Measurements from ENCODE around the gene CDK16.

CDK16 gene

GRCh38 chrX:47241201-47242011 is 22.9 kb downstream of the CDK16 start:
- no peak for TF ChIP-seq ZFX (IDR thresholded peaks at IDR 0.05)
- no peak for TF ChIP-seq CTCF (conservative IDR thresholded peaks at IDR 0.05)
- no peak overlapping the region for H3K27ac ChIP-seq

- no peak overlapping the region for H3K27ac ChIP-seq
- TF ChIP-seq CTCF (conservative IDR thresholded peaks at IDR 0.05) (no peak), ZFX (IDR thresholded peaks at IDR 0.05) (no peak)
Measured at GRCh38 chrX:47242321-47242720, 23.8 kb downstream of the CDK16 start.

GRCh38 chrX:47243351-47243750 is 24.9 kb downstream of the CDK16 start:
- H3K27ac ChIP-seq = no peak overlapping the region
- no peak for TF ChIP-seq ZFX (IDR thresholded peaks at IDR 0.05)
- no peak for TF ChIP-seq CTCF (conservative IDR thresholded peaks at IDR 0.05)

DNA sequence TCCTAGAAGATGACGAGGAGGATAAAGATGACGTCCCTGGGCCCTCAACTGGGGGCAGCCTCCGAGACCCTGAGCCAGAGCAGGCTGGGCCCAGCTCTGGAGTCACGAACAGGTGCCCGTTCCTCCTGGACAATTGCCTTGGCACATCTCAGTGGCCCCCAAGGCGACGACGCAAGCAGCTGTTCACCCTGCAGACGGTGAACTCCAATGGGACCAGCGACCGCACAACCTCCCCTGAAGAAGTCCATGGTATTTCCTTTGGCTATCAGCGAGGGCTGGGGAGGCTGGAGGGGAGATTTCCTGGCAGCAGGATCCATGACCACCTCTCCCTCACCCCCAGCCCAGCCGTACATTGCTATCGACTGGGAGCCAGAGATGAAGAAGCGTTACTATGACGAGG is 26.2 kb downstream of the CDK16 start:
- H3K27ac ChIP-seq = no peak overlapping the region
- no peak for TF ChIP-seq ZFX (IDR thresholded peaks at IDR 0.05)
- no peak for TF ChIP-seq CTCF (conservative IDR thresholded peaks at IDR 0.05)

GRCh38 chrX:47245156-47245555 is 26.7 kb downstream of the CDK16 start:
- no peak overlapping the region for H3K27ac ChIP-seq
- TF ChIP-seq ZFX (IDR thresholded peaks at IDR 0.05) = no peak
- no peak for TF ChIP-seq CTCF (conservative IDR thresholded peaks at IDR 0.05)

DNA sequence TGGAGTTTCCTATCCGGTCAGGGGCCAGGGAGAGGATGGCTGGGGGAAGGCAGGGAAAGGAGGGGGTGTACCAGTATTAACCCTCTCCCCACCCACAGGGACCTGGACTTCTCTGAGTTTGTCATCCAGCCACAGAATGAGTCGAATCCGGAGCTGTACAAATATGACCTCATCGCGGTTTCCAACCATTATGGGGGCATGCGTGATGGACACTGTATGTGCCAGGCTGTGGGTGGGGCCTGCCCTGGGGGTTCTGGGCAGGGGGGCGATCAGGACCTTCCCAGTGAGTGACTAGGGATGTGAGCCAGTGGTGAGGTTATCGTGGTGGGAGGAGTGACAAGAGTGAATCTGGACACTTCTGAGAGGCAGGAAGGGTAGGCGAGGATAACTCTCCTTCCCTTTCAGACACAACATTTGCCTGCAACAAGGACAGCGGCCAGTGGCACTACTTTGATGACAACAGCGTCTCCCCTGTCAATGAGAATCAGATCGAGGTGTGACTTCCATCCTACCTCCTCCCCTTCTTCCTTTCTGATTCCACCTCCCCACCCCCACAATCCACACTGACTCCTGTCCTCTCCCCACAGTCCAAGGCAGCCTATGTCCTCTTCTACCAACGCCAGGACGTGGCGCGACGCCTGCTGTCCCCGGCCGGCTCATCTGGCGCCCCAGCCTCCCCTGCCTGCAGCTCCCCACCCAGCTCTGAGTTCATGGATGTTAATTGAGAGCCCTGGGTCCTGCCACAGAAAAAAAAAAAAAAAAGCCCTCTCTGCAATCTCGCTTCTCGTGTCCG is 28.9 kb downstream of the CDK16 start:
- TF ChIP-seq ZFX (IDR thresholded peaks at IDR 0.05) (no peak), CTCF (conservative IDR thresholded peaks at IDR 0.05) (no peak)
- H3K27ac ChIP-seq = no peak overlapping the region

DNA sequence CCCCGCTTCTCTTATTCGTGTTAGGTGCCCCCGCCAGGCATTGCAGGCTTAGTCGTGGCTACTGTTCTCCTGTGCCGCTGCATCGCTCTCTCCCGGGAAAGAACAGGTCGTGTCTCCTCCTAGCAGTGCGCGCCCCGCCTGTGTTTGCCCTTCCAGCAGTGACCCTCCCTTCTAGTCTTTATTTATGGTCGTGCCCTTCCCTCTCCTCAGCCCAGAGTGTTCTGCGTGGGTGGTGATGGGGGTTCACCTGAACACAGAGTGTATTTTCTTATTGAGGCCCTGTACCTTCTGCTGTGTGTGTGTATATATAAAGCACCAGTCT is 29.5 kb downstream of the CDK16 start:
- no peak for TF ChIP-seq CTCF (conservative IDR thresholded peaks at IDR 0.05)
- no peak for TF ChIP-seq ZFX (IDR thresholded peaks at IDR 0.05)
- H3K27ac ChIP-seq = no peak overlapping the region
